ENCODE data around the gene CLIC4.
"Not testable (repeated sequence)": the region's sequence is repeated elsewhere in the genome, so short reads cannot be mapped to it uniquely, and the experiment has no call there.

Gene CLIC4
- total RNA-seq: 4.6 to 5.0 reads per million in 2 donors

- peak; percentile 98 to 99 (median 99) for DNase-seq
Measured at GRCh38 chr1:24744911-24745710, at the start of gene CLIC4. TSS of gene CLIC4 (plus strand) at chr1:24745447. CDS start at chr1:24745554, 107 bp downstream.

GRCh38 chr1:24696041-24696755, 49.0 kb upstream of the CLIC4 start:
- DNase-seq: no peak

GRCh38 chr1:24696756-24697330, 48.4 kb upstream of the CLIC4 start:
- no peak for DNase-seq

- not testable (repeated sequence) for DNase-seq
Measured at GRCh38 chr1:24697453-24698001, 47.7 kb upstream of the CLIC4 start.

GRCh38 chr1:24698326-24698725, 46.9 kb upstream of the CLIC4 start:
- not testable (repeated sequence) for DNase-seq

GRCh38 chr1:24699628-24700027, 45.6 kb upstream of the CLIC4 start:
- DNase-seq: no peak

- DNase-seq: no peak
Measured at GRCh38 chr1:24702511-24703293, 42.5 kb upstream of the CLIC4 start.

- no peak for DNase-seq
Measured at GRCh38 chr1:24704411-24705259, 40.6 kb upstream of the CLIC4 start.

- DNase-seq: peak in 1 of 5 experiments; percentile 58
Measured at GRCh38 chr1:24705260-24706073, 39.8 kb upstream of the CLIC4 start.

GRCh38 chr1:24706074-24706389, 39.2 kb upstream of the CLIC4 start:
- not testable (repeated sequence) for DNase-seq

GRCh38 chr1:24707687-24708086, 37.6 kb upstream of the CLIC4 start:
- DNase-seq: no peak

- no peak for DNase-seq
Measured at GRCh38 chr1:24708938-24709337, 36.3 kb upstream of the CLIC4 start.

- DNase-seq: peak in 1 of 5 experiments; percentile 60
Measured at GRCh38 chr1:24709791-24710441, 35.3 kb upstream of the CLIC4 start.

- DNase-seq: no peak
Measured at GRCh38 chr1:24711329-24711728, 33.9 kb upstream of the CLIC4 start.

GRCh38 chr1:24713176-24713575, 32.1 kb upstream of the CLIC4 start:
- no peak for DNase-seq

- DNase-seq: no peak
Measured at GRCh38 chr1:24713736-24714135, 31.5 kb upstream of the CLIC4 start.

- DNase-seq: peak in 1 of 5 experiments; percentile 2
Measured at GRCh38 chr1:24714859-24715520, 30.3 kb upstream of the CLIC4 start.

GRCh38 chr1:24715658-24716057, 29.6 kb upstream of the CLIC4 start:
- no peak for DNase-seq

- DNase-seq: no peak
Measured at GRCh38 chr1:24717887-24718650, 27.2 kb upstream of the CLIC4 start.

All from T-helper 2 cell (primary cell).